Activated B cell treated with CpG ODN at 0.5 μM for 24 hours (primary cell): ENCODE results near the gene TINCR. TPM values are rescaled to one million over a fixed set of nuclear protein-coding genes. Genes with fewer than 3 reads are reported as not detected.

Source experiments
- ATAC-seq: fragments of 200-7000 bp; cut with Tn5 transposase; one replicate; pipeline ENCODE4 v1.10.0; 2021; ENCODE audit warnings: low read depth, mild to moderate bottlenecking, moderate library complexity
- CTCF ChIA-PET: fragments of 350-600 bp; sonication (Branson Sonifier 250); formaldehyde crosslinking; loops from one replicate; lab custom pipeline; 2021; ENCODE audit warnings: antibody characterized with exemption; lab: Charles Lee
- POLR2A ChIA-PET: fragments of 350-600 bp; sonication (Branson Sonifier 250); formaldehyde crosslinking; loops from one replicate; lab custom pipeline; 2021; ENCODE audit warnings: antibody characterized with exemption; lab: Charles Lee
- DNase-seq: peaks from one replicate; pipeline ENCODE4 v3.0.0; 2022
- H3K27ac Mint-ChIP-seq: one replicate; pipeline ENCODE4 v1.8.0; 2020; ENCODE audit warnings: mixed read lengths
- H3K27me3 Mint-ChIP-seq: one replicate; pipeline ENCODE4 v1.8.0; 2021; ENCODE audit warnings: mixed read lengths
- H3K36me3 Mint-ChIP-seq: one replicate; pipeline ENCODE4 v1.8.0; 2021; ENCODE audit warnings: low read depth, mixed read lengths
- H3K4me1 Mint-ChIP-seq: one replicate; pipeline ENCODE4 v1.8.0; 2021; ENCODE audit warnings: mixed read lengths
- H3K4me3 Mint-ChIP-seq: one replicate; pipeline ENCODE4 v1.8.0; 2020; ENCODE audit warnings: mild to moderate bottlenecking, mixed read lengths
- H3K9me3 Mint-ChIP-seq: one replicate; pipeline ENCODE4 v1.8.0; 2020; ENCODE audit warnings: mixed read lengths
- CTCF ChIP-seq: fragments of 200-600 bp; IDR thresholded peaks from one replicate; pipeline ENCODE4 v1.8.0; 2022; ENCODE audit warnings: antibody characterized with exemption, mild to moderate bottlenecking
- intact Hi-C: fragments of 100-400 bp; cut with micrococcal nuclease; formaldehyde crosslinking; loops from one replicate; pipeline ENCODE4 v1.15.1; 2024
- total RNA-seq: library from RNA; stranded (reverse); gene quantifications from 2 replicates; pipeline ENCODE4 v1.2.3, GENCODE V29; 2022

The TINCR gene
- total RNA-seq, 1 donor from 2014 or later, result 1.00 TPM

- DNase-seq, result no peak
- no peak for ATAC-seq
- Mint-ChIP-seq H3K9me3 (no peaks in the 10 kb centered on the region), H3K4me1 (peaks cover 12% of the 10 kb centered on the region), H3K36me3 (peaks cover 83% of the 10 kb centered on the region), H3K27me3 (no peaks in the 10 kb centered on the region), H3K27ac (no peak overlapping the region), H3K4me3 (no peak overlapping the region)
- ChIA-PET CTCF (no interaction called here), POLR2A (no interaction called here)
- no peak for TF ChIP-seq CTCF
- intact Hi-C loops, result no loop called here
Measured at GRCh38 chr19:5588906-5589676, 21.3 kb upstream of the TINCR start.

- no peak overlapping the region for H3K4me3 Mint-ChIP-seq
- ChIA-PET POLR2A (no interaction called here), CTCF (no interaction called here)
- DNase-seq (no peak), ATAC-seq (no peak)
- no peaks in the 10 kb centered on the region for H3K27me3 Mint-ChIP-seq
- intact Hi-C loops, result no loop called here
- TF ChIP-seq CTCF, result no peak
- peaks cover 78% of the 10 kb centered on the region for H3K36me3 Mint-ChIP-seq
- H3K9me3 Mint-ChIP-seq, result no peaks in the 10 kb centered on the region
- no peak overlapping the region for H3K27ac Mint-ChIP-seq
- peaks cover 12% of the 10 kb centered on the region for H3K4me1 Mint-ChIP-seq
Measured at GRCh38 chr19:5588441-5588840, 20.7 kb upstream of the TINCR start.

GRCh38 chr19:5587661-5588060 lies 19.9 kb upstream of the TINCR start:
- intact Hi-C loops, result no loop called here
- H3K36me3 Mint-ChIP-seq, result peaks cover 74% of the 10 kb centered on the region
- ChIA-PET CTCF (no interaction called here), POLR2A (no interaction called here)
- no peaks in the 10 kb centered on the region for H3K27me3 Mint-ChIP-seq
- ATAC-seq, result no peak
- H3K4me3 Mint-ChIP-seq, result no peak overlapping the region
- H3K27ac Mint-ChIP-seq, result no peak overlapping the region
- DNase-seq, result no peak
- H3K4me1 Mint-ChIP-seq, result peaks cover 12% of the 10 kb centered on the region
- no peaks in the 10 kb centered on the region for H3K9me3 Mint-ChIP-seq
- no peak for TF ChIP-seq CTCF

- Mint-ChIP-seq H3K27ac (no peak overlapping the region), H3K9me3 (no peaks in the 10 kb centered on the region), H3K27me3 (no peaks in the 10 kb centered on the region), H3K4me1 (peaks cover 12% of the 10 kb centered on the region), H3K36me3 (peaks cover 68% of the 10 kb centered on the region), H3K4me3 (no peak overlapping the region)
- intact Hi-C loops, result no loop called here
- TF ChIP-seq CTCF, result no peak
- ChIA-PET POLR2A (no interaction called here), CTCF (no interaction called here)
- DNase-seq (no peak), ATAC-seq (no peak)
Measured at GRCh38 chr19:5587071-5587455, 19.3 kb upstream of the TINCR start.

- no peak for TF ChIP-seq CTCF
- peaks cover 64% of the 10 kb centered on the region for H3K36me3 Mint-ChIP-seq
- H3K4me1 Mint-ChIP-seq, result peaks cover 12% of the 10 kb centered on the region
- H3K27ac Mint-ChIP-seq, result no peak overlapping the region
- no peak overlapping the region for H3K4me3 Mint-ChIP-seq
- H3K27me3 Mint-ChIP-seq, result no peaks in the 10 kb centered on the region
- ChIA-PET POLR2A (interaction anchor here (1.4 kb wide), 1 partner anchor 455 kb away, joined by 3 read pairs; no protein-coding TSS in a partner anchor), CTCF (no interaction called here)
- no peaks in the 10 kb centered on the region for H3K9me3 Mint-ChIP-seq
- ATAC-seq (no peak), DNase-seq (no peak)
- intact Hi-C loops, result no loop called here
Measured at GRCh38 chr19:5586300-5587070, 18.7 kb upstream of the TINCR start.
